Right hindlimb (tissue), 1 donor: Measurements from ENCODE around the gene ARSK.

ENCODE experiments used
- DNase-seq: peaks from one replicate; pipeline ENCODE4 v3.0.0-alpha.2; 2018

The ARSK gene

GRCh38 chr5:95565280-95565920, 10.5 kb downstream of the ARSK start:
- DNase-seq = no peak

GRCh38 chr5:95572016-95572415, 17.1 kb downstream of the ARSK start:
- no peak for DNase-seq

GRCh38 chr5:95581576-95581975, 26.7 kb downstream of the ARSK start:
- no peak for DNase-seq

GRCh38 chr5:95583992-95584391, 29.1 kb downstream of the ARSK start:
- no peak for DNase-seq

GRCh38 chr5:95590880-95591279, 36.0 kb downstream of the ARSK start:
- DNase-seq = no peak

- no peak for DNase-seq
Observed at GRCh38 chr5:95591490-95591901, 36.6 kb downstream of the ARSK start.

- DNase-seq = no peak
Observed at GRCh38 chr5:95595289-95595931, 40.5 kb downstream of the ARSK start.

GRCh38 chr5:95599252-95599651, 44.4 kb downstream of the ARSK start:
- no peak for DNase-seq

GRCh38 chr5:95600557-95600956, 45.7 kb downstream of the ARSK start:
- DNase-seq = no peak

- DNase-seq = no peak
Observed at GRCh38 chr5:95605786-95606185, 50.9 kb downstream of the ARSK start.

- DNase-seq = no peak
Observed at GRCh38 chr5:95606419-95606818, 51.5 kb downstream of the ARSK start.

GRCh38 chr5:95609711-95610110, 54.8 kb downstream of the ARSK start:
- no peak for DNase-seq

- DNase-seq = no peak
Observed at GRCh38 chr5:95610546-95610945, 55.6 kb downstream of the ARSK start.

- no peak for DNase-seq
Observed at GRCh38 chr5:95611396-95611795, 56.5 kb downstream of the ARSK start.

- DNase-seq = no peak
Observed at GRCh38 chr5:95613514-95613913, 58.6 kb downstream of the ARSK start.

GRCh38 chr5:95615164-95615467, 60.2 kb downstream of the ARSK start:
- DNase-seq = no peak

- no peak for DNase-seq
Observed at GRCh38 chr5:95617057-95617456, 62.2 kb downstream of the ARSK start.

- no peak for DNase-seq
Observed at GRCh38 chr5:95619096-95619495, 64.2 kb downstream of the ARSK start.

- no peak for DNase-seq
Observed at GRCh38 chr5:95619514-95620029, 64.7 kb downstream of the ARSK start.

- peak; percentile 64 for DNase-seq
Observed at GRCh38 chr5:95620030-95620869, 65.3 kb downstream of the ARSK start, which contains the start of gene GPR150. Gene GPR150 (plus strand): TSS chr5:95620087. CDS start chr5:95620276, 189 bp downstream.

GRCh38 chr5:95620870-95621838, 66.3 kb downstream of the ARSK start:
- DNase-seq = peak; percentile 58

GRCh38 chr5:95621839-95622629, 67.1 kb downstream of the ARSK start:
- DNase-seq = no peak
